Heart left ventricle (tissue), 16 donors: Measurements from ENCODE around the gene RREB1. TPM values are rescaled to one million over a fixed set of nuclear protein-coding genes. Genes with fewer than 3 reads are reported as not detected.

Experiments
- ATAC-seq, 4 donors: fragments of 200-7000 bp; cut with Tn5 transposase; one replicate each; pipeline ENCODE4 v1.9.1; 2020 to 2022; ENCODE audit warnings: moderate library complexity in 4 of 4, mild to moderate bottlenecking in 3 of 4, moderate number of reproducible peaks in 1 of 4
- DNase-seq, 5 donors: peaks; one replicate each; pipeline ENCODE4 v3.0.0-alpha.2; 2020
- H3K27ac ChIP-seq, 12 donors: fragments of 200-600 bp; sonication (generic) in 4 of 12; one replicate each; pipeline versions ENCODE4 v1.5.0 to v1.8.0; 2016 to 2022; ENCODE audit warnings: mild to moderate bottlenecking in 2 of 12
- H3K27me3 ChIP-seq, 9 donors: fragments of 200-600 bp; sonication (generic) in 2 of 9; one replicate each; pipeline versions ENCODE4 v1.5.1 to v1.8.0; 2016 to 2022; ENCODE audit warnings: mild to moderate bottlenecking in 3 of 9
- H3K36me3 ChIP-seq, 9 donors: fragments of 200-600 bp; sonication (generic) in 2 of 9; one replicate each; pipeline versions ENCODE4 v1.5.0 to v1.8.0; 2018 to 2022; ENCODE audit warnings: mild to moderate bottlenecking in 2 of 9
- H3K4me1 ChIP-seq, 12 donors: fragments of 200-600 bp; sonication (generic) in 4 of 12; one replicate each; pipeline versions ENCODE4 v1.5.0 to v1.8.0; 2016 to 2022; ENCODE audit warnings: mild to moderate bottlenecking in 3 of 12
- H3K4me3 ChIP-seq, 12 donors: fragments of 200-600 bp; sonication (generic) in 4 of 12; one replicate each; pipeline versions ENCODE4 v1.5.0 to v1.8.0; 2017 to 2022; ENCODE audit warnings: mild to moderate bottlenecking in 9 of 12, moderate library complexity in 4 of 12
- H3K9me3 ChIP-seq, 12 donors: fragments of 200-600 bp; sonication (generic) in 4 of 12; one replicate each; pipeline versions ENCODE4 v1.5.0 to v1.8.0; 2016 to 2022; ENCODE audit warnings: mild to moderate bottlenecking in 1 of 12
- CTCF ChIP-seq, 12 donors: fragments of 200-600 bp; sonication (generic) in 4 of 12; IDR thresholded peaks; one replicate each; pipeline versions ENCODE4 v1.5.0 to v1.8.0; 2018 to 2022; ENCODE audit warnings: antibody characterized with exemption in 12 of 12, mild to moderate bottlenecking in 5 of 12
- POLR2A ChIP-seq, 2 donors: fragments of 450-650 bp; IDR thresholded peaks; one replicate each; pipeline ENCODE4 v1.6.1; 2017; ENCODE audit warnings: antibody characterized with exemption in 2 of 2, mild to moderate bottlenecking in 2 of 2, moderate library complexity in 2 of 2
- WGBS, 4 donors: extraction: QIAGEN DNeasy Blood & Tissue Kit in 2 of 4; methylation state at CpG; one replicate each; pipeline versions ENCODE4 v1.1.5 to v1.1.7; 2013 to 2018; 5-methylcytosine and 5-hydroxymethylcytosine counted together
- intact Hi-C, 10 donors: fragments of 100-400 bp; cut with DNase I; formaldehyde crosslinking; loops; one replicate each; pipeline versions ENCODE4 v1.11.1 to v1.14.2; 2022
- polyA plus RNA-seq, 2 donors: library from polyadenylated mRNA; stranded (reverse); fragments of 200-250 nt; gene quantifications; one replicate each; pipeline ENCODE4 v1.2.3, GENCODE V29; 2013
- total RNA-seq, 9 donors: library from RNA; depleted of rRNA in 2 of 9; stranded (reverse); fragments of >200 nt in 2 of 9; fragmentation: NEBNext Ultra II Directional in 3 of 9; extraction: Animal tissue kit (Norgen Biotek cat#: 25700) in 3 of 9; gene quantifications; one replicate each; pipeline versions ENCODE4 v1.1.0 to v1.2.4, GENCODE V29; 2016 to 2023
- donor health status: ischemic (EF 13 %, LVEDD 7.1; RV severe dilation, severe dysfunction).
- donor health status: healthy with polysubstance abuse.
- donor health status: DM: no; HTN: yes; CAD: no.
- donor health status: DM: no; HTN: no; CAD: no.
- donor health status: ischemic (EF 25% LVEDD 6.9; RV normal size, moderate dysfunction).
- donor health status: ischemic (EF 25% LVEDD 5.7; RV mildly dilated, moderate dysfunction).
- donor health status: healthy.
- donor health status: DM: yes; HTN: yes; CAD: no.
- donor health status: ischemic (EF 35%, LVEDD 5.7; RV mildly dilated, moderate dysfunction).
- donor health status: nonischemic (EF 11% LVEDD 7.7; RV severe dilation, severe dysfunction).
- donor health status: DM: yes; HTN: yes; CAD: no.
- donor health status: PGD.
- donor health status: ischemic (EF 29% LVEDD 5.4; RV normal size, mild dysfunction).
- donor health status: nonischemic (EF 23%, LVEDD 6.1; RV moderate dilation, normal function).

The RREB1 gene
- total and polyA plus RNA-seq, 11 donors, result 8.7 to 49.4 (median 35.7) TPM

GRCh38 chr6:7247828-7248227, 140.1 kb downstream of the RREB1 start:
- Histone ChIP-seq H3K4me3 (no peak overlapping the region), H3K9me3 (no peaks in the 10 kb centered on the region), H3K27ac (no peak overlapping the region), H3K27me3 (no peaks in the 10 kb centered on the region), H3K4me1 (peaks cover 0 to 34% (median 8%) of the 10 kb centered on the region in 12 donors), H3K36me3 (peaks cover 0 to 83% (median 69%) of the 10 kb centered on the region in 9 donors)
- TF ChIP-seq CTCF (IDR thresholded peaks at IDR 0.05) (no peak), POLR2A (IDR thresholded peaks at IDR 0.05) (no peak)
- DNase-seq, result no peak
- 88 to 98% (median 93%) methylated on average over 13 of the region's 13 CpGs for WGBS, 4 donors
- no peak for ATAC-seq
- intact Hi-C loops, result loop anchor here in 6 of 10 donors (5.0 to 10.0 kb wide), 6 partner anchors 323 to 693 kb away; no protein-coding TSS in a partner anchor

- H3K27ac ChIP-seq, result no peak overlapping the region
- peaks cover 0 to 81% (median 69%) of the 10 kb centered on the region in 9 donors for H3K36me3 ChIP-seq
- peaks cover 0 to 37% (median 2%) of the 10 kb centered on the region in 12 donors for H3K4me1 ChIP-seq
- no peaks in the 10 kb centered on the region for H3K9me3 ChIP-seq
- no peaks in the 10 kb centered on the region for H3K27me3 ChIP-seq
- intact Hi-C loops, result loop anchor here in 6 of 10 donors (5.0 to 10.0 kb wide), 6 partner anchors 325 to 695 kb away; no protein-coding TSS in a partner anchor
- WGBS, 4 donors, result 91 to 98% (median 94%) methylated on average over 2 of the region's 2 CpGs
- TF ChIP-seq CTCF (IDR thresholded peaks at IDR 0.05) (no peak), POLR2A (IDR thresholded peaks at IDR 0.05) (no peak)
- DNase-seq, result no peak
- ATAC-seq, result no peak
- H3K4me3 ChIP-seq, result no peak overlapping the region
Measured at GRCh38 chr6:7249391-7249790, 141.6 kb downstream of the RREB1 start.

GRCh38 chr6:7249946-7250643, 142.3 kb downstream of the RREB1 start:
- H3K36me3 ChIP-seq, result peaks cover 0 to 74% (median 65%) of the 10 kb centered on the region in 9 donors
- peaks cover 0 to 44% (median 8%) of the 10 kb centered on the region in 12 donors for H3K4me1 ChIP-seq
- no peaks in the 10 kb centered on the region for H3K9me3 ChIP-seq
- no peak overlapping the region for H3K27ac ChIP-seq
- H3K4me3 ChIP-seq, result no peak overlapping the region
- intact Hi-C loops, result loop anchor here in 6 of 10 donors (5.0 to 10.0 kb wide), 6 partner anchors 325 to 695 kb away; no protein-coding TSS in a partner anchor
- TF ChIP-seq CTCF (IDR thresholded peaks at IDR 0.05) (no peak), POLR2A (IDR thresholded peaks at IDR 0.05) (no peak)
- no peak for DNase-seq
- H3K27me3 ChIP-seq, result no peaks in the 10 kb centered on the region
- 60 to 70% (median 69%) methylated on average over 7 of the region's 7 CpGs for WGBS, 4 donors
- ATAC-seq, result no peak

GRCh38 chr6:7250812-7251211, 143.1 kb downstream of the RREB1 start:
- H3K4me3 ChIP-seq, result no peak overlapping the region
- intact Hi-C loops, result no loop called here
- H3K27me3 ChIP-seq, result no peaks in the 10 kb centered on the region
- peaks cover 0 to 4% (median 1%) of the 10 kb centered on the region in 12 donors for H3K9me3 ChIP-seq
- H3K4me1 ChIP-seq, result peaks cover 0 to 51% (median 10%) of the 10 kb centered on the region in 12 donors
- 94 to 97% (median 96%) methylated on average over 8 of the region's 8 CpGs for WGBS, 4 donors
- TF ChIP-seq CTCF (IDR thresholded peaks at IDR 0.05) (no peak), POLR2A (IDR thresholded peaks at IDR 0.05) (no peak)
- peak overlapping the region in 1 of 12 donors; percentile 86 for H3K27ac ChIP-seq
- ATAC-seq, result no peak
- H3K36me3 ChIP-seq, result peaks cover 0 to 67% (median 61%) of the 10 kb centered on the region in 9 donors
- no peak for DNase-seq
